Endodermal cell (in vitro differentiated cells): ENCODE measurements around the gene IRX1. TPM values are rescaled to one million over a fixed set of nuclear protein-coding genes. Genes with fewer than 3 reads are reported as not detected.

Experiments
- DNase-seq: peaks from one replicate; pipeline ENCODE4 v3.0.0-alpha.2; 2017
- H3K27ac ChIP-seq: 2 replicates; pipeline ENCODE4 v1.5.1; 2013; ENCODE audit warnings: mild to moderate bottlenecking, low read depth, low read length, moderate library complexity
- H3K27me3 ChIP-seq: 2 replicates; pipeline ENCODE4 v1.6.1; 2013; ENCODE audit warnings: mild to moderate bottlenecking, low read length, moderate library complexity; ENCODE audit not compliant: insufficient read depth, control insufficient read depth, poor library complexity, severe bottlenecking
- H3K36me3 ChIP-seq: 2 replicates; pipeline ENCODE4 v1.7.0; 2013; ENCODE audit warnings: mild to moderate bottlenecking, low read length, moderate library complexity; ENCODE audit not compliant: control insufficient read depth, insufficient read depth
- H3K4me1 ChIP-seq: one replicate; pipeline ENCODE4 v1.7.0; 2013; ENCODE audit warnings: low read length; ENCODE audit not compliant: control insufficient read depth, insufficient read depth
- H3K4me3 ChIP-seq: 2 replicates; pipeline ENCODE4 v1.5.1; 2013; ENCODE audit warnings: mild to moderate bottlenecking, low read length, moderate library complexity
- H3K9ac ChIP-seq: 2 replicates; pipeline ENCODE4 v1.6.1; 2013; ENCODE audit warnings: mild to moderate bottlenecking, low read length, moderate library complexity; ENCODE audit not compliant: poor library complexity, severe bottlenecking; ENCODE audit errors: extremely low read depth
- H3K9me3 ChIP-seq: 2 replicates; pipeline ENCODE4 v1.6.1; 2013; ENCODE audit warnings: mild to moderate bottlenecking, low read length, moderate library complexity; ENCODE audit not compliant: control insufficient read depth
- H3K27ac Mint-ChIP-seq: 2 replicates; pipeline ENCODE4 v1.8.0; 2020; ENCODE audit warnings: mixed read lengths
- H3K27me3 Mint-ChIP-seq: 2 replicates; pipeline ENCODE4 v1.8.0; 2021; ENCODE audit warnings: mild to moderate bottlenecking, mixed read lengths; ENCODE audit not compliant: insufficient read depth
- H3K36me3 Mint-ChIP-seq: 2 replicates; pipeline ENCODE4 v1.8.0; 2020; ENCODE audit warnings: low read depth, mixed read lengths
- H3K4me1 Mint-ChIP-seq: 2 replicates; pipeline ENCODE4 v1.8.0; 2020; ENCODE audit warnings: mixed read lengths
- H3K4me3 Mint-ChIP-seq: 2 replicates; pipeline ENCODE4 v1.8.0; 2020; ENCODE audit warnings: mild to moderate bottlenecking, moderate library complexity, mixed read lengths
- H3K9me3 Mint-ChIP-seq: 2 replicates; pipeline ENCODE4 v1.8.0; 2020; ENCODE audit warnings: mild to moderate bottlenecking, mixed read lengths
- WGBS, 2 experiments: methylation state at CpG; one replicate each; pipeline versions ENCODE4 v1.1.5 to v1.1.7; 2013; ENCODE audit warnings: missing lambda C conversion rate in 2 of 2, mixed read lengths in 1 of 2; ENCODE audit not compliant: insufficient coverage in 1 of 2, insufficient read length in 1 of 2; 5-methylcytosine and 5-hydroxymethylcytosine counted together
- total RNA-seq, 2 donors: library from RNA; stranded (reverse); fragmentation: NEBNext Ultra II Directional in 1 of 2; extraction: Animal tissue kit (Norgen Biotek cat#: 25700) in 1 of 2; gene quantifications; 2 replicates in 1 of 2; 3 replicates in 1 of 2; pipeline ENCODE4 v1.2.1, GENCODE V29; 2021
- TF ChIP-seq, protein P1 (sequence below): fragments of 200-600 bp; sonication (generic); conservative IDR thresholded peaks from 2 replicates; pipeline ENCODE4 v1.5.0; 2021; ENCODE audit warnings: antibody characterized with exemption, mild to moderate bottlenecking

The IRX1 gene
- total RNA-seq, 2 donors from 2014 or later = 1.9 to 7.6 TPM

DNA sequence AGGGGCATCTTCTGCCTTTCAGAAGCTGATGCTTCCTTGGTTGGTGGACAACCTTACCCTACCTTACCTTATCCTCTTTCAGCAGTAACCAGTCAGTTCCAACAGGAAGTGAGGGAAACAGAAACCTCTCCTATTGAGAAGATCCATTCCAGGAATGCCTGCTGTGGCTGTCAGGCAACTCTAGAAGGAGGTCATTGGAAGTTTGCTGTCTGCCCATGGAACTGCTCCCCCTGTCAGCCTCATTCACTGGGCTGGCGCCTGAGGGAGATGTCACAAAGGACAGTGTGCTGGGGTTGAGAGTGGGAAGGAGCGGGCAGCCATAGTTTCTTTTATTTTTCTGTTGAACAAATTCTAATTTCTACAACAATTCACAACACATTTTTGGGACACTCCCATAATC, 54.7 kb downstream of the IRX1 start:
- Mint-ChIP-seq H3K4me3 (no peak overlapping the region), H3K36me3 (no peaks in the 10 kb centered on the region), H3K27me3 (peaks cover 3% of the 10 kb centered on the region), H3K27ac (no peak overlapping the region), H3K9me3 (no peaks in the 10 kb centered on the region), H3K4me1 (no peaks in the 10 kb centered on the region)
- Histone ChIP-seq H3K9ac (no peak overlapping the region), H3K4me1 (no peaks in the 10 kb centered on the region), H3K9me3 (no peaks in the 10 kb centered on the region), H3K27ac (no peak overlapping the region), H3K4me3 (no peak overlapping the region), H3K36me3 (no peaks in the 10 kb centered on the region), H3K27me3 (no peaks in the 10 kb centered on the region)
- WGBS, 2 experiments = 87% methylated on average over 2 of the region's 2 CpGs; no CpG with 5 or more reads in 1 of the 2 experiments
- TF ChIP-seq, protein P1, sequence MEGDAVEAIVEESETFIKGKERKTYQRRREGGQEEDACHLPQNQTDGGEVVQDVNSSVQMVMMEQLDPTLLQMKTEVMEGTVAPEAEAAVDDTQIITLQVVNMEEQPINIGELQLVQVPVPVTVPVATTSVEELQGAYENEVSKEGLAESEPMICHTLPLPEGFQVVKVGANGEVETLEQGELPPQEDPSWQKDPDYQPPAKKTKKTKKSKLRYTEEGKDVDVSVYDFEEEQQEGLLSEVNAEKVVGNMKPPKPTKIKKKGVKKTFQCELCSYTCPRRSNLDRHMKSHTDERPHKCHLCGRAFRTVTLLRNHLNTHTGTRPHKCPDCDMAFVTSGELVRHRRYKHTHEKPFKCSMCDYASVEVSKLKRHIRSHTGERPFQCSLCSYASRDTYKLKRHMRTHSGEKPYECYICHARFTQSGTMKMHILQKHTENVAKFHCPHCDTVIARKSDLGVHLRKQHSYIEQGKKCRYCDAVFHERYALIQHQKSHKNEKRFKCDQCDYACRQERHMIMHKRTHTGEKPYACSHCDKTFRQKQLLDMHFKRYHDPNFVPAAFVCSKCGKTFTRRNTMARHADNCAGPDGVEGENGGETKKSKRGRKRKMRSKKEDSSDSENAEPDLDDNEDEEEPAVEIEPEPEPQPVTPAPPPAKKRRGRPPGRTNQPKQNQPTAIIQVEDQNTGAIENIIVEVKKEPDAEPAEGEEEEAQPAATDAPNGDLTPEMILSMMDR = peak; percentile 20
- DNase-seq = no peak

DNA sequence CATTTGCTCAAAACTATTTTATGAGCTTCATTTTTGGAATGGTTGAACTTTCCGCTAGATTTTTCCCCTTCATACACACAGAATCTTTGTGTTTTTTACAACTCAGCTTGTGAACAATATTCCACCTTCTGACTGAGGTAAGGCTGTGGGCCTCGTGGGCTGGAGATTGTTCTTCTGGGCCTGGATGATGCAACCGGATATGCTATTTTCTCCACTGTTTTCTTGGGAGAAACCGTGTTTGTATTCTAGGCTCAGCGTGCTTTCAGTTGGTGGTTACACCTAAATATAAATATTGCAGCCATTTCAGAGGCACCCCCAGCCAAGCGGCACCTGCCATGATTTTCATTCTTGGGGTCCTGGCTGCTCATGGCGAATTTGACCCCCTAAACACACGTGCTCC, 55.2 kb downstream of the IRX1 start:
- H3K27ac Mint-ChIP-seq = no peak overlapping the region
- 92 to 100% methylated on average over 5 to 8 of the region's 8 CpGs for WGBS, 2 experiments
- no peaks in the 10 kb centered on the region for H3K36me3 Mint-ChIP-seq
- TF ChIP-seq, protein P1 = no peak
- no peak overlapping the region for H3K9ac ChIP-seq
- H3K4me1 ChIP-seq = no peaks in the 10 kb centered on the region
- no peaks in the 10 kb centered on the region for H3K27me3 ChIP-seq
- H3K4me1 Mint-ChIP-seq = no peaks in the 10 kb centered on the region
- H3K9me3 Mint-ChIP-seq = no peaks in the 10 kb centered on the region
- H3K4me3 Mint-ChIP-seq = no peak overlapping the region
- no peak for DNase-seq
- no peaks in the 10 kb centered on the region for H3K36me3 ChIP-seq
- no peak overlapping the region for H3K27ac ChIP-seq
- no peaks in the 10 kb centered on the region for H3K9me3 ChIP-seq
- H3K4me3 ChIP-seq = no peak overlapping the region
- H3K27me3 Mint-ChIP-seq = peaks cover 3% of the 10 kb centered on the region
